Astrocyte of the cerebellum (primary cell): Measurements from ENCODE around the gene MAP1LC3A.

Source experiments
- DNase-seq: peaks from one replicate; pipeline ENCODE4 v3.0.0-alpha.2; 2011; ENCODE audit warnings: low read depth
- H3K4me3 ChIP-seq: 2 replicates; pipeline ENCODE4 v1.5.1; 2011; ENCODE audit warnings: mild to moderate bottlenecking, low read depth, low read length, moderate library complexity
- in situ Hi-C: cut with HindIII; loops from 2 replicates; pipeline ENCODE4 v1.10.0; 2017; ENCODE audit warnings: low sequenced_read_pairs
- TF ChIP-seq, protein P1 (sequence below): IDR thresholded peaks from 2 replicates; pipeline ENCODE4 v1.5.1; 2012; ENCODE audit warnings: low read length, low read depth, moderate library complexity, mild to moderate bottlenecking; ENCODE audit errors: missing control alignments

The MAP1LC3A gene

DNA sequence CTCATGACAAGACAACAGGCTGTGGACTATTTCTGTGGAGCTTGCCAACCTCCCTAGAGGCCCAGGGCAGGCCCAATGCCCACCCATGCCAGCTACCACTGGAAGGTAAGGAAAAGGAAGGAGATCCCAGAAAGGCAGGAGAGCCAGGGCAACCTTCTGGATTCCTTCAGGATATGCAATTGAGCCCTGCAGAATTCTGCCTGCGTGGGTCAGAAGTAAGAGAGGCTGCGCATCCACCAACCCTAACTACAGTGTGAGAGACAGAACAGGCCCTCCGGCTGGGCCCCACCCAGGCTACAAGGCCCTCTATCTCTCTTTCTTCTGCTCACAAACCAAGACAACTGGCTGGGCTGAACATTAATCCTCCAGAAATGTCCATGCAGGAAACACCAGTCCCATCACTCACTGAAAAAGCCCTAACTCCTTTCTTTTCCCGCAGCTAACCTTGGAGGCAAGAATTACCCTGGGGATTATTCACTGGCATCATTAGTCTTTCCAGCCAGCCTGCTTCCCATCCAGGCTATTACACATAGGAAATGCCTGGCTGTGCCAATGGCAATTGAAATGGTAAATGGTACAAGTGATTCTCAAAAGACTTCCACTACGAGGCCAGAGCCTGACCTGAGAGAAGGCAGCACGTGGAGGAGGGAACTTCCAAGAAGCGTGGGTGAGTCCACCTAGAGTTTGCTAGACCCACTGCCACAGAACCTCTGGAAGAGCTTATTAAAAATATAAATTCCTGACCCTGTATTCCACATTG lies 15.2 kb downstream of the MAP1LC3A start:
- in situ Hi-C loops = no loop called here
- DNase-seq = no peak

DNA sequence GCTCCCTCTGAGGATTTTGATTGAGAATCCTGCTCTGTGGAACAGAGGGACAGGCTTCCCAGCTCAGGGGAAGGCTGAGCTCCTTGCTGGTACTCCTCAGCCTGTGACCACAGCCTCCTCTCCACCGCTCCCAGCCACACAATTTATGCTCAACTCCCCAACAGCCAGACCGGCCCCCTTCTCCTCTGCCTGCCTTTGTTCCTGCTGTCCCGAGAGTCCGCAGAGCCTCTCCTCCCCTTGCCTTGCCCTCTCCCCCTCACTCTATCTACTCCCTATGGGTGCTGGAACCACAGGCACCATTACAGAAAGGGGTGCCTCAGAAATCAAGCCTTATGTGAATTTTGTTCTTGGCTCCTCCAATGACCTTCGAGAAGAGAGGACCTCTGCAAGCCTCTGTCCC lies 15.9 kb downstream of the MAP1LC3A start:
- H3K4me3 ChIP-seq = no peak overlapping the region
- in situ Hi-C loops = no loop called here
- no peak for DNase-seq
- TF ChIP-seq, protein P1, sequence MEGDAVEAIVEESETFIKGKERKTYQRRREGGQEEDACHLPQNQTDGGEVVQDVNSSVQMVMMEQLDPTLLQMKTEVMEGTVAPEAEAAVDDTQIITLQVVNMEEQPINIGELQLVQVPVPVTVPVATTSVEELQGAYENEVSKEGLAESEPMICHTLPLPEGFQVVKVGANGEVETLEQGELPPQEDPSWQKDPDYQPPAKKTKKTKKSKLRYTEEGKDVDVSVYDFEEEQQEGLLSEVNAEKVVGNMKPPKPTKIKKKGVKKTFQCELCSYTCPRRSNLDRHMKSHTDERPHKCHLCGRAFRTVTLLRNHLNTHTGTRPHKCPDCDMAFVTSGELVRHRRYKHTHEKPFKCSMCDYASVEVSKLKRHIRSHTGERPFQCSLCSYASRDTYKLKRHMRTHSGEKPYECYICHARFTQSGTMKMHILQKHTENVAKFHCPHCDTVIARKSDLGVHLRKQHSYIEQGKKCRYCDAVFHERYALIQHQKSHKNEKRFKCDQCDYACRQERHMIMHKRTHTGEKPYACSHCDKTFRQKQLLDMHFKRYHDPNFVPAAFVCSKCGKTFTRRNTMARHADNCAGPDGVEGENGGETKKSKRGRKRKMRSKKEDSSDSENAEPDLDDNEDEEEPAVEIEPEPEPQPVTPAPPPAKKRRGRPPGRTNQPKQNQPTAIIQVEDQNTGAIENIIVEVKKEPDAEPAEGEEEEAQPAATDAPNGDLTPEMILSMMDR = no peak

More for the DNA sequence above, 15.2 kb downstream of the MAP1LC3A start:
- TF ChIP-seq, protein P1 = no peak
- no peak overlapping the region for H3K4me3 ChIP-seq

DNA sequence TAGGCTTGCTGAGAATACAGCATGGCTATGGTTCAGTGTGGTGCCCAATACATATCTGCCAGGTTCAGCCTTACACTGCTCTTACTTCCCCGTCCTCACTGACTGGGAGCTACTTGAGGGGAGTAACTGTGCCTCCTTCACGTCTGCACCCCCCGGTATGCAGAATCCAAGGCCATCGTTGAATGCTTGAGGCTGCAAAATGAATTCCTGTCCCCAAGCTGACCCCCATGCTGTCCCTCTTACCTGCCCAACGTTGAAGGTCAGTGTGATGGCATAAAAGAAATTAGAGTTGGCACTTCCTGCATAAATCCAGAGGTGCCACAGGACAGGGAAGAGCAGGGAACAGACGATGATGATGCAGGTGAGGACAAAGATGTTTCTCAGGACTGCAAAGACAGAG lies 16.3 kb downstream of the MAP1LC3A start:
- TF ChIP-seq, protein P1 = no peak
- H3K4me3 ChIP-seq = no peak overlapping the region
- in situ Hi-C loops = no loop called here
- DNase-seq = no peak

DNA sequence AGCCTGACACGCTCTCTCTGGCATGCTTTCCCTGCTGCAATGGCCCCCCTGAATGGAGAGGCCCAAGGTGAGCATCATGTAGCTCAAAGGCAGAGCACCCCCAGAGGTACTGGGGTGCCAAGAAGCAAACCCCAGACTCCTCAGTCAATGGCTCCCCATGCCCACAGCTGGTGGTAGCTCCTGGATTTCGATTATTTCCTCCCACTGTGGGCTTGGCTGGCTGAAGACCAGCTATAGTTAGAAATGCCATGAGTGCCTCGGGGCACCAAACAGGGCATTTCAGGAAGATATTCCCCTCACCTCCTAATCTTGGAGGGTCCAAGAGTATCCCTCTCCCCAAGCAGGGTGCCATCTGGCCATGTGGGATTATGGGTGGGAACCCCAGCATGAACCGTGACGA lies 16.8 kb downstream of the MAP1LC3A start:
- H3K4me3 ChIP-seq = no peak overlapping the region
- TF ChIP-seq, protein P1 = no peak
- in situ Hi-C loops = no loop called here
- no peak for DNase-seq

DNA sequence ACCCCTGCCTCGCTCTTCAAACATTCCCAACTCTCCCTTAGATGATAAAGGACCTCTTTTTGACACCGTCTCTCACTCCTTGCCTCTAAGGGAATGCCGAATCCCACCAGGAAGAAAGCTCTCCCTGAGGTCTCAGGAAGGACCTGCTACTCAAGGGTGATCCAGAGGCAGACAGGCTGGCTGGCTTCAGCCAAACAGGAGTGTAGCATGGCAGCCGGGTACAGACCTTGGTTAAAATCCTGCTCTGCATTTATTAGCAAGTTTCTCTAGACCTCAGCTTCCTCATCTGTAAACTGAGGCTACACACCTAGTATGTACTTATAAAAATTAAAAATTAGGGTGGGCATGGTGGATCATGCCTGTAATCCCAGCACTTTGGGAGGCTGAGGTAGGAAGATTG lies 17.2 kb downstream of the MAP1LC3A start:
- H3K4me3 ChIP-seq = no peak overlapping the region
- no peak for DNase-seq
- in situ Hi-C loops = no loop called here
- TF ChIP-seq, protein P1 = no peak

DNA sequence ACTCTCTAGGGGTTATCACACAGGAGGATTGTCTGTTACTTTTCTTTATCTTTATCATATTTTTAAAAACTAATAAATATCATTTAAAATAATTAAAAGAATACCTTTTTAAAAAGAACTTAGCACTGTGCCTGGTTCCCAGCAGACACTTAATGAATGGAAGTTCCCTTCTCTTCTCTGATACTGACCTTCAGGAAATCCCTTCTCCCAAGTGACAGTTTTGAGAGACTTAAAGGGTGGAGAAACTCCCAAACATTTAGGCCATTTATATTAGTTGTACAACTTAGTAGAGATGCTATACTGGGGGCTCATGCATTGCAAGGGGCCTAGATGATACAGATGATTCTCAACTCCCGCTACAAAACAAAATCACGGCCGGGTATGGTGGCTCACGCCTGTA lies 18.5 kb downstream of the MAP1LC3A start:
- no peak for DNase-seq
- H3K4me3 ChIP-seq = no peak overlapping the region
- TF ChIP-seq, protein P1 = no peak
- in situ Hi-C loops = no loop called here

DNA sequence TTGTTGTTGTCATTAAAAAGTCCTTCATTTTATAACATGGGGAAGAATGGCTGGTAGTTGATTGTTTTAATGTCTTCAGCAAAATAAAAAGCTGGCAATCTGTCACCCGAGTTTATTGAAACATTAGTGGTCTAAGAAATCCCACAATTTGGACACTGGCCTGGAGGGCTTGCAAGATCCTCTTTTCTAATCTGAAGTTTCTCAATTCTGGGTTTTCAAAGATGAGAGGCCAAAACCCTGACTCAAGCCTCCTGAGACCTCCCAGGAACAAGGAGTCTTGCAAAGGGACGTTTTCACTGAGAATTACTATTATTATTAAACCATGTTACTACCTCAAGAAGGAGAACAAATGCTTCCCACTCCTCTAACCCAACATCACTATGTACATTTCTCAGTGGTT lies 19.5 kb downstream of the MAP1LC3A start:
- TF ChIP-seq, protein P1 = no peak
- in situ Hi-C loops = no loop called here
- no peak overlapping the region for H3K4me3 ChIP-seq
- DNase-seq = no peak
